ENCODE measurements around the gene FRMD4B.
A peak's percentile ranks its signal among the peaks of the same experiment; 100 is the strongest.

The FRMD4B gene

GRCh38 chr3:69166446-69166845, 219.4 kb downstream of the FRMD4B start:
- no peaks in the 10 kb centered on the region for H3K27me3 Mint-ChIP-seq (ENCODE audit: low read depth)
- peaks cover 33% of the 10 kb centered on the region for H3K36me3 Mint-ChIP-seq (ENCODE audit: low read depth)
- H3K4me3 Mint-ChIP-seq = no peak overlapping the region
- H3K27ac Mint-ChIP-seq = no peak overlapping the region
- H3K4me1 Mint-ChIP-seq = peaks cover 5% of the 10 kb centered on the region
- no peak for TF ChIP-seq CTCF (IDR thresholded peaks at IDR 0.05; ENCODE audit: unreplicated experiment in 3 of 3)
- H3K9me3 Mint-ChIP-seq = no peaks in the 10 kb centered on the region

- H3K36me3 Mint-ChIP-seq (ENCODE audit: low read depth) = peaks cover 26% of the 10 kb centered on the region
- H3K27me3 Mint-ChIP-seq (ENCODE audit: low read depth) = no peaks in the 10 kb centered on the region
- no peak for TF ChIP-seq CTCF (IDR thresholded peaks at IDR 0.05; ENCODE audit: unreplicated experiment in 3 of 3)
- no peaks in the 10 kb centered on the region for H3K9me3 Mint-ChIP-seq
- H3K4me3 Mint-ChIP-seq = no peak overlapping the region
- H3K4me1 Mint-ChIP-seq = peaks cover 6% of the 10 kb centered on the region
- no peak overlapping the region for H3K27ac Mint-ChIP-seq
These were observed 220.1 kb downstream of the FRMD4B start for GRCh38 chr3:69165744-69166143.

GRCh38 chr3:69164296-69164695, 221.6 kb downstream of the FRMD4B start:
- H3K27me3 Mint-ChIP-seq (ENCODE audit: low read depth) = no peaks in the 10 kb centered on the region
- peaks cover 6% of the 10 kb centered on the region for H3K4me1 Mint-ChIP-seq
- no peaks in the 10 kb centered on the region for H3K9me3 Mint-ChIP-seq
- no peak overlapping the region for H3K4me3 Mint-ChIP-seq
- no peak overlapping the region for H3K27ac Mint-ChIP-seq
- no peak for TF ChIP-seq CTCF (IDR thresholded peaks at IDR 0.05; ENCODE audit: unreplicated experiment in 3 of 3)
- peaks cover 12% of the 10 kb centered on the region for H3K36me3 Mint-ChIP-seq (ENCODE audit: low read depth)

GRCh38 chr3:69162308-69162980, 223.4 kb downstream of the FRMD4B start:
- H3K9me3 Mint-ChIP-seq = no peaks in the 10 kb centered on the region

GRCh38 chr3:69161587-69162307, 224.1 kb downstream of the FRMD4B start:
- TF ChIP-seq CTCF (IDR thresholded peaks at IDR 0.05; ENCODE audit: unreplicated experiment in 3 of 3) = peak; percentile 94 to 96 (median 96)
- no peaks in the 10 kb centered on the region for H3K36me3 Mint-ChIP-seq (ENCODE audit: low read depth)
- H3K4me1 Mint-ChIP-seq = peaks cover 6% of the 10 kb centered on the region
- H3K27ac Mint-ChIP-seq = peak overlapping the region in 1 of 3 experiments; percentile 2
- H3K27me3 Mint-ChIP-seq (ENCODE audit: low read depth) = no peaks in the 10 kb centered on the region
- no peak overlapping the region for H3K4me3 Mint-ChIP-seq
- H3K9me3 Mint-ChIP-seq = no peaks in the 10 kb centered on the region

More at GRCh38 chr3:69162308-69162980, 223.4 kb downstream of the FRMD4B start:
- Mint-ChIP-seq H3K36me3 (ENCODE audit: low read depth) (peaks cover 2% of the 10 kb centered on the region), H3K4me1 (peaks cover 6% of the 10 kb centered on the region), H3K27me3 (ENCODE audit: low read depth) (no peaks in the 10 kb centered on the region), H3K27ac (no peak overlapping the region), H3K4me3 (no peak overlapping the region)
- no peak for TF ChIP-seq CTCF (IDR thresholded peaks at IDR 0.05; ENCODE audit: unreplicated experiment in 3 of 3)
